Measurements from ENCODE around the gene PPDPF.

- TF ChIP-seq CTCF (conservative IDR thresholded peaks at IDR 0.05; ENCODE audit: low read length) (no peak), EZH2phosphoT487 (IDR thresholded peaks at IDR 0.05; ENCODE audit: borderline replicate concordance, low read depth, low read length) (no peak)
Observed at GRCh38 chr20:63491078-63491477, 29.5 kb upstream of the PPDPF start.

All from OCI-LY7 (cell line).